CD4-positive, alpha-beta memory T cell (primary cell): Measurements from ENCODE around the gene MFAP3L. TPM values are rescaled to one million over a fixed set of nuclear protein-coding genes. Genes with fewer than 3 reads are reported as not detected.
"Not testable (repeated sequence)": the region's sequence is repeated elsewhere in the genome, so short reads cannot be mapped to it uniquely, and the experiment has no call there.

ENCODE experiments used
- CTCF ChIA-PET: fragments of 350-600 bp; sonication (Branson Sonifier 250); formaldehyde crosslinking; loops from one replicate; lab custom pipeline; 2021; ENCODE audit warnings: inconsistent platforms; ENCODE audit not compliant: partially characterized antibody; lab: Charles Lee
- POLR2A ChIA-PET: fragments of 350-600 bp; sonication (Branson Sonifier 250); formaldehyde crosslinking; loops from one replicate; lab custom pipeline; 2021; ENCODE audit not compliant: partially characterized antibody; lab: Charles Lee
- DNase-seq, 5 donors: peaks; one replicate each; pipeline versions ENCODE4 v3.0.0 to v3.0.0-alpha.2; 2020 to 2022; ENCODE audit warnings: mixed read lengths in 1 of 5
- H3K27ac ChIP-seq: one replicate; pipeline ENCODE4 v1.7.0; 2013; ENCODE audit warnings: low read depth, low read length
- H3K27me3 ChIP-seq: 2 replicates; pipeline ENCODE4 v1.7.0; 2013; ENCODE audit warnings: mild to moderate bottlenecking, low read length, moderate library complexity; ENCODE audit not compliant: insufficient read depth
- H3K36me3 ChIP-seq: 2 replicates; pipeline ENCODE4 v1.7.0; 2013; ENCODE audit warnings: mild to moderate bottlenecking, low read length, moderate library complexity; ENCODE audit not compliant: insufficient read depth
- H3K4me1 ChIP-seq: 2 replicates; pipeline ENCODE4 v1.7.0; 2013; ENCODE audit warnings: mild to moderate bottlenecking, low read length, moderate library complexity; ENCODE audit not compliant: insufficient read depth
- H3K4me3 ChIP-seq, 2 donors: one replicate each; pipeline ENCODE4 v1.7.0; 2013; ENCODE audit warnings: low read length in 2 of 2, mild to moderate bottlenecking in 1 of 2
- H3K9me3 ChIP-seq, 2 donors: one replicate each; pipeline ENCODE4 v1.7.0; 2013; ENCODE audit warnings: low read length in 2 of 2, control low read depth in 1 of 2; ENCODE audit not compliant: control insufficient read depth in 1 of 2
- H3K27ac Mint-ChIP-seq, 7 donors: one replicate each; pipeline ENCODE4 v1.8.0; 2020 to 2021; ENCODE audit warnings: mixed read lengths in 7 of 7, mild to moderate bottlenecking in 6 of 7, inconsistent platforms in 3 of 7, moderate library complexity in 3 of 7
- H3K27me3 Mint-ChIP-seq, 2 donors: one replicate each; pipeline ENCODE4 v1.8.0; 2020 to 2021; ENCODE audit warnings: mixed read lengths in 2 of 2
- H3K36me3 Mint-ChIP-seq, 2 donors: one replicate each; pipeline ENCODE4 v1.8.0; 2020 to 2021; ENCODE audit warnings: mixed read lengths in 2 of 2, inconsistent platforms in 1 of 2, mild to moderate bottlenecking in 1 of 2
- H3K4me1 Mint-ChIP-seq, 4 donors: one replicate each; pipeline ENCODE4 v1.8.0; 2020 to 2021; ENCODE audit warnings: mixed read lengths in 4 of 4, mild to moderate bottlenecking in 1 of 4
- H3K4me3 Mint-ChIP-seq, 8 donors: one replicate each; pipeline ENCODE4 v1.8.0; 2020 to 2021; ENCODE audit warnings: mixed read lengths in 8 of 8, mild to moderate bottlenecking in 7 of 8, moderate library complexity in 6 of 8, inconsistent platforms in 3 of 8
- H3K9me3 Mint-ChIP-seq, 8 donors: one replicate each; pipeline ENCODE4 v1.8.0; 2020 to 2021; ENCODE audit warnings: mixed read lengths in 8 of 8, mild to moderate bottlenecking in 5 of 8, inconsistent platforms in 3 of 8, moderate library complexity in 1 of 8
- intact Hi-C: fragments of 100-400 bp; cut with micrococcal nuclease; formaldehyde crosslinking; loops from one replicate; pipeline ENCODE4 v1.15.1; 2023
- polyA plus RNA-seq, 2 donors: library from polyadenylated mRNA; unstranded; fragments of 300-500 nt; fragmentation: Illumina TruSeq; gene quantifications; one replicate each; pipeline ENCODE4 v1.2.3, GENCODE V29; 2021
- total RNA-seq, 2 experiments: library from RNA; stranded (reverse); gene quantifications; one replicate each; pipeline ENCODE4 v1.2.3, GENCODE V29; 2021

MFAP3L gene
- total and polyA plus RNA-seq, 4 experiments from 2014 or later: 0.76 to 2.4 (median 2.1) TPM; not detected in 1

DNA sequence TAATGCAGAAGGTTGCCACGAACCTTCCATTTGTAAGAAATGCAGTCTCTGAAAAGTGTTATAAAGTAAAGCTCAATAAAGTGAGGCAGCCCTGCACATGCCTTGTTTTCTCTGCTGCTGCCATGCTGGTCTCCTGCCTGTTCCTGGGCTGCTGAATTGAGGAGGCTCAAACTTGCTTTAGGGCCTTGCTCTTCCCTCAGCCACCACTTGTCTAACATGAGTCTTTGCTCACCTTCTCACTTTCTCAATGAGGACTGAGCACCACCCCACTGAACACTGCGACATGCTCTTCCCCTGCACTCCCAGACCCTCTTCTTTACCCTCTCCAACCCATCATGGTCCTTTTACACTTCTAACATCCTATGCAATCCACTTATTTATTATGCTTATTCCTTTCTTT, 25.2 kb upstream of the MFAP3L start:
- no peaks in the 10 kb centered on the region for H3K9me3 Mint-ChIP-seq
- H3K27ac Mint-ChIP-seq: no peak overlapping the region
- DNase-seq: no peak
- Histone ChIP-seq H3K4me1 (no peaks in the 10 kb centered on the region), H3K36me3 (no peaks in the 10 kb centered on the region), H3K9me3 (no peaks in the 10 kb centered on the region), H3K4me3 (no peak overlapping the region), H3K27ac (no peak overlapping the region), H3K27me3 (no peaks in the 10 kb centered on the region)
- CTCF ChIA-PET: interaction anchor here (0.6 to 2.3 kb wide), 3 partner anchors 241 to 1898 kb away, joined by 4 to 14 read pairs (median 4); no protein-coding TSS in a partner anchor
- H3K4me1 Mint-ChIP-seq: no peaks in the 10 kb centered on the region
- H3K27me3 Mint-ChIP-seq: peaks cover 7% of the 10 kb centered on the region in 2 donors
- POLR2A ChIA-PET: no interaction called here
- intact Hi-C loops: no loop called here
- H3K36me3 Mint-ChIP-seq: no peaks in the 10 kb centered on the region
- H3K4me3 Mint-ChIP-seq: no peak overlapping the region

GRCh38 chr4:170049766-170050165, 23.6 kb upstream of the MFAP3L start:
- ChIA-PET POLR2A (no interaction called here), CTCF (interaction anchor here (0.7 to 2.3 kb wide), 5 partner anchors 32 to 1129 kb away, joined by 3 to 14 read pairs (median 4); partner anchors contain the start of gene NEK1)
- H3K27me3 ChIP-seq: no peaks in the 10 kb centered on the region
- H3K27me3 Mint-ChIP-seq: peaks cover 3% of the 10 kb centered on the region in 2 donors
- DNase-seq: no peak
- H3K4me1 Mint-ChIP-seq: no peaks in the 10 kb centered on the region
- no peaks in the 10 kb centered on the region for H3K9me3 ChIP-seq
- H3K4me3 ChIP-seq: no peak overlapping the region
- no peaks in the 10 kb centered on the region for H3K4me1 ChIP-seq
- H3K36me3 Mint-ChIP-seq: no peaks in the 10 kb centered on the region
- H3K36me3 ChIP-seq: no peaks in the 10 kb centered on the region
- no peak overlapping the region for H3K4me3 Mint-ChIP-seq
- H3K9me3 Mint-ChIP-seq: no peaks in the 10 kb centered on the region
- H3K27ac Mint-ChIP-seq: no peak overlapping the region
- intact Hi-C loops: loop anchor here (5.0 kb wide), 1 partner anchor 1867 kb away; no protein-coding TSS in a partner anchor
- H3K27ac ChIP-seq: no peak overlapping the region

DNA sequence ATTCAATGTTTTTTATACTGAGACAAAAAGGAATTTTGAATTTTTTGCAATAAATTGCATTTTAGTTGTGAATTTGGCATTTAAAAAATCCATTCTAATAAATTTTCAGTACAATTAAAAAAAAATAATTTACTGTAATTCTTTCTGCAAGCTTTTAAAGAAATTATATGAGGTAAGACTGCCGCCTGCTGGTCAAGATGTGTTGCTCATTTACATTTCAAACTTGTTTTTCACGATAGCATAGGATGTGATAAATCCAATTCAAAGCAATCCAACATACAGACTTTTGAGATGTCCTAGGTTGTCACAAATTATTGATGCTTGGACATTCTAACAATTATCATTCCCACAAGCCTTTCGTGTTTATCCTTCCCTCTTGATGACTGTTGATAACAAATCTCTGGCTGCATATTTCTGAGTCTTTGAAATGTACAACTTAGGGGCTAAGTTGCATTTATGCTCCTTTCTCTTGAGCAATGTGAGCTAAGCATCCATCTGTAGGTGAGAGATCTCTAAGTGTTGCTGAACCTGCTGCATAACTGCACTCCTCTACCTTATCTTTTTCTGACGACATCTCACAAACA, 21.7 kb upstream of the MFAP3L start:
- no peak overlapping the region for H3K27ac Mint-ChIP-seq
- H3K27ac ChIP-seq: no peak overlapping the region
- no peaks in the 10 kb centered on the region for H3K4me1 ChIP-seq
- H3K36me3 Mint-ChIP-seq: no peaks in the 10 kb centered on the region
- intact Hi-C loops: loop anchor here (1.0 to 5.0 kb wide), 2 partner anchors 435 to 1866 kb away; no protein-coding TSS in a partner anchor
- H3K27me3 Mint-ChIP-seq: peaks cover 2% of the 10 kb centered on the region in 2 donors
- no peaks in the 10 kb centered on the region for H3K27me3 ChIP-seq
- H3K4me1 Mint-ChIP-seq: no peaks in the 10 kb centered on the region
- H3K36me3 ChIP-seq: no peaks in the 10 kb centered on the region
- peak; percentile 54 to 61 (median 56) for DNase-seq
- H3K9me3 ChIP-seq: no peaks in the 10 kb centered on the region
- no peak overlapping the region for H3K4me3 Mint-ChIP-seq
- CTCF ChIA-PET: interaction anchor here (0.7 to 2.2 kb wide), 11 partner anchors 8 to 1125 kb away, joined by 3 to 51 read pairs (median 3); partner anchors contain the start of gene NEK1
- POLR2A ChIA-PET: no interaction called here
- no peaks in the 10 kb centered on the region for H3K9me3 Mint-ChIP-seq
- H3K4me3 ChIP-seq: no peak overlapping the region

GRCh38 chr4:170046156-170046555, 20.0 kb upstream of the MFAP3L start:
- H3K36me3 ChIP-seq, H3K27me3 Mint-ChIP-seq, H3K36me3 Mint-ChIP-seq, DNase-seq, H3K4me1 Mint-ChIP-seq, H3K9me3 Mint-ChIP-seq, H3K27me3 ChIP-seq, POLR2A ChIA-PET, H3K27ac ChIP-seq, H3K9me3 ChIP-seq, CTCF ChIA-PET, H3K4me1 ChIP-seq, H3K4me3 Mint-ChIP-seq, H3K4me3 ChIP-seq, H3K27ac Mint-ChIP-seq: not testable (repeated sequence)
- intact Hi-C loops: loop anchor here (5.0 kb wide), 1 partner anchor 1864 kb away; no protein-coding TSS in a partner anchor

GRCh38 chr4:170040031-170040680, 14.0 kb upstream of the MFAP3L start:
- CTCF ChIA-PET: interaction anchor here (0.6 to 1.9 kb wide), 4 partner anchors 8 to 460 kb away, joined by 3 to 7 read pairs (median 4); partner anchors contain the start of gene NEK1
- no peak overlapping the region for H3K4me3 Mint-ChIP-seq
- Histone ChIP-seq H3K27ac (no peak overlapping the region), H3K36me3 (no peaks in the 10 kb centered on the region), H3K27me3 (no peaks in the 10 kb centered on the region), H3K4me1 (no peaks in the 10 kb centered on the region), H3K9me3 (no peaks in the 10 kb centered on the region), H3K4me3 (no peak overlapping the region)
- no peak overlapping the region for H3K27ac Mint-ChIP-seq
- no peak for DNase-seq
- no peaks in the 10 kb centered on the region for H3K9me3 Mint-ChIP-seq
- POLR2A ChIA-PET: interaction anchor here (2.4 kb wide), 1 partner anchor 14 kb away, joined by 8 read pairs; the partner anchor contains the start of gene MFAP3L
- no peaks in the 10 kb centered on the region for H3K4me1 Mint-ChIP-seq
- no peaks in the 10 kb centered on the region for H3K36me3 Mint-ChIP-seq
- no peaks in the 10 kb centered on the region for H3K27me3 Mint-ChIP-seq
- intact Hi-C loops: no loop called here

- no peaks in the 10 kb centered on the region for H3K36me3 ChIP-seq
- peaks cover 0 to 2% of the 10 kb centered on the region in 2 donors for H3K27me3 Mint-ChIP-seq
- H3K27me3 ChIP-seq: no peaks in the 10 kb centered on the region
- H3K27ac Mint-ChIP-seq: no peak overlapping the region
- H3K4me3 ChIP-seq: no peak overlapping the region
- H3K36me3 Mint-ChIP-seq: no peaks in the 10 kb centered on the region
- H3K4me1 ChIP-seq: no peaks in the 10 kb centered on the region
- no peaks in the 10 kb centered on the region for H3K4me1 Mint-ChIP-seq
- H3K9me3 Mint-ChIP-seq: no peaks in the 10 kb centered on the region
- ChIA-PET POLR2A (interaction anchor here (2.4 kb wide), 1 partner anchor 12 kb away, joined by 8 read pairs; the partner anchor contains the start of gene MFAP3L), CTCF (no interaction called here)
- H3K9me3 ChIP-seq: no peaks in the 10 kb centered on the region
- DNase-seq: no peak
- intact Hi-C loops: no loop called here
- H3K27ac ChIP-seq: no peak overlapping the region
- H3K4me3 Mint-ChIP-seq: no peak overlapping the region
Measured at GRCh38 chr4:170038769-170039168, 12.6 kb upstream of the MFAP3L start.

DNA sequence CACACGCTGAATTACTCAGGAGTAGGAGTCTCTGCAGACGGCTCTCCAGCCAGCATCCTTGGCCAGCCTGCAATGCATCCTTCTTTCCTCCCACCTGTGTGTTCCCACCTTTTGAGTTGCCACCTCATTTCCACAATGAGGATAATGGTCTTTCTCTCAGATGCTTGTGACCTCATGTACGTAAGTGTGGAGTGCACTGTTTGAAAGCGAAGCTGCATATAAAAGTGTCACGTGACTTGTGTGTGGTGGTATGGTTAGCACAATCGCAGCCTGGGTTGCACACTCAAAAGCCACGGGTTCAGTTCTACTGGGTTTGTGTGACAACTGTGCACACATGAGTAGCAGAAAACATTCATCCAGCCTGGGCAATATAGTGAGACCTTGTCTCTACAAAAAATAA, 12.0 kb upstream of the MFAP3L start:
- intact Hi-C loops: no loop called here
- ChIA-PET POLR2A (no interaction called here), CTCF (interaction anchor here (1.3 kb wide), 1 partner anchor 13 kb away, joined by 3 read pairs; no protein-coding TSS in a partner anchor)
- no peak overlapping the region for H3K4me3 ChIP-seq
- no peaks in the 10 kb centered on the region for H3K9me3 Mint-ChIP-seq
- H3K4me1 Mint-ChIP-seq: no peaks in the 10 kb centered on the region
- H3K36me3 Mint-ChIP-seq: no peaks in the 10 kb centered on the region
- H3K27me3 Mint-ChIP-seq: peaks cover 0 to 2% of the 10 kb centered on the region in 2 donors
- no peak overlapping the region for H3K4me3 Mint-ChIP-seq
- H3K4me1 ChIP-seq: no peaks in the 10 kb centered on the region
- no peaks in the 10 kb centered on the region for H3K9me3 ChIP-seq
- no peak for DNase-seq
- H3K27ac Mint-ChIP-seq: no peak overlapping the region
- no peaks in the 10 kb centered on the region for H3K36me3 ChIP-seq
- H3K27ac ChIP-seq: no peak overlapping the region
- H3K27me3 ChIP-seq: no peaks in the 10 kb centered on the region
